Measurements from ENCODE around the gene RPTOR. TPM values are rescaled to one million over a fixed set of nuclear protein-coding genes. Genes with fewer than 3 reads are reported as not detected.

RPTOR gene
- total RNA-seq, 1 donor = 30.0 TPM

GRCh38 chr17:80852476-80853015, 307.9 kb downstream of the RPTOR start:
- TF ChIP-seq CTCF (IDR thresholded peaks at IDR 0.05; ENCODE audit: insufficient read depth, low read length) = no peak
- DNase-seq (ENCODE audit: low read depth) = no peak
- H3K4me3 ChIP-seq (ENCODE audit: low read depth, low read length) = no peak overlapping the region

- no peak for DNase-seq (ENCODE audit: low read depth)
- TF ChIP-seq CTCF (IDR thresholded peaks at IDR 0.05; ENCODE audit: insufficient read depth, low read length) = no peak
- H3K4me3 ChIP-seq (ENCODE audit: low read depth, low read length) = no peak overlapping the region
Measured at GRCh38 chr17:80853076-80853475, 308.4 kb downstream of the RPTOR start.

GRCh38 chr17:80854220-80854619, 309.6 kb downstream of the RPTOR start:
- DNase-seq (ENCODE audit: low read depth) = no peak
- H3K4me3 ChIP-seq (ENCODE audit: low read depth, low read length) = no peak overlapping the region
- no peak for TF ChIP-seq CTCF (IDR thresholded peaks at IDR 0.05; ENCODE audit: insufficient read depth, low read length)

GRCh38 chr17:80855196-80855947, 310.7 kb downstream of the RPTOR start:
- no peak for TF ChIP-seq CTCF (IDR thresholded peaks at IDR 0.05; ENCODE audit: insufficient read depth, low read length)
- no peak for DNase-seq (ENCODE audit: low read depth)
- no peak overlapping the region for H3K4me3 ChIP-seq (ENCODE audit: low read depth, low read length)

- TF ChIP-seq CTCF (IDR thresholded peaks at IDR 0.05; ENCODE audit: insufficient read depth, low read length) = no peak
- H3K4me3 ChIP-seq (ENCODE audit: low read depth, low read length) = no peak overlapping the region
- peak; percentile 98 for DNase-seq (ENCODE audit: low read depth)
Measured at GRCh38 chr17:80855948-80856862, 311.6 kb downstream of the RPTOR start.

GRCh38 chr17:80856863-80857755, 312.5 kb downstream of the RPTOR start:
- no peak overlapping the region for H3K4me3 ChIP-seq (ENCODE audit: low read depth, low read length)
- no peak for DNase-seq (ENCODE audit: low read depth)
- TF ChIP-seq CTCF (IDR thresholded peaks at IDR 0.05; ENCODE audit: insufficient read depth, low read length) = no peak

All from fibroblast of the aortic adventitia (primary cell).